Measurements from ENCODE around the gene STK32B.

The STK32B gene

GRCh38 chr4:5020341-5020740 is 30.9 kb upstream of the STK32B start:
- H3K27ac ChIP-seq, result no peak overlapping the region
- no peak for TF ChIP-seq CTCF (conservative IDR thresholded peaks at IDR 0.05)

GRCh38 chr4:5021546-5021945 is 29.7 kb upstream of the STK32B start:
- no peak for TF ChIP-seq CTCF (conservative IDR thresholded peaks at IDR 0.05)

GRCh38 chr4:5024673-5025072 is 26.6 kb upstream of the STK32B start:
- H3K27ac ChIP-seq, result no peak overlapping the region
- no peak for TF ChIP-seq CTCF (conservative IDR thresholded peaks at IDR 0.05)

More at GRCh38 chr4:5021546-5021945, 29.7 kb upstream of the STK32B start:
- H3K27ac ChIP-seq, result no peak overlapping the region

- no peak for TF ChIP-seq CTCF (conservative IDR thresholded peaks at IDR 0.05)
- H3K27ac ChIP-seq, result no peak overlapping the region
Observed at GRCh38 chr4:5026371-5026770, 24.9 kb upstream of the STK32B start.

GRCh38 chr4:5027346-5027745 is 23.9 kb upstream of the STK32B start:
- TF ChIP-seq CTCF (conservative IDR thresholded peaks at IDR 0.05), result no peak

GRCh38 chr4:5028480-5028879 is 22.8 kb upstream of the STK32B start:
- H3K27ac ChIP-seq, result no peak overlapping the region
- no peak for TF ChIP-seq CTCF (conservative IDR thresholded peaks at IDR 0.05)

More at GRCh38 chr4:5027346-5027745, 23.9 kb upstream of the STK32B start:
- no peak overlapping the region for H3K27ac ChIP-seq

- no peak for TF ChIP-seq CTCF (conservative IDR thresholded peaks at IDR 0.05)
- H3K27ac ChIP-seq, result no peak overlapping the region
Observed at GRCh38 chr4:5029447-5029846, 21.8 kb upstream of the STK32B start.

GRCh38 chr4:5030221-5030620 is 21.1 kb upstream of the STK32B start:
- H3K27ac ChIP-seq, result no peak overlapping the region
- TF ChIP-seq CTCF (conservative IDR thresholded peaks at IDR 0.05), result no peak
